Forelimb muscle (tissue), 1 donor: ENCODE measurements around the gene ARHGAP10. TPM values are rescaled to one million over a fixed set of nuclear protein-coding genes. Genes with fewer than 3 reads are reported as not detected.

ENCODE experiments used
- DNase-seq: peaks from one replicate; pipeline ENCODE4 v3.0.0-alpha.2; 2013; ENCODE audit warnings: low read depth
- polyA plus RNA-seq: library from polyadenylated mRNA; unstranded; fragments of 120-200 nt; gene quantifications from one replicate; pipeline ENCODE4 v1.2.1, GENCODE V29; 2013; ENCODE audit not compliant: insufficient read length

Gene ARHGAP10
- polyA plus RNA-seq, 1 donor, result 34.1 TPM

- no peak for DNase-seq
These were observed 216.4 kb downstream of the ARHGAP10 start for GRCh38 chr4:147948336-147948735.

GRCh38 chr4:147950261-147950660 lies 218.4 kb downstream of the ARHGAP10 start:
- no peak for DNase-seq

GRCh38 chr4:147950841-147951240 lies 219.0 kb downstream of the ARHGAP10 start:
- no peak for DNase-seq

- no peak for DNase-seq
These were observed 223.0 kb downstream of the ARHGAP10 start for GRCh38 chr4:147954850-147955249.

GRCh38 chr4:147955827-147956558 lies 224.1 kb downstream of the ARHGAP10 start:
- DNase-seq, result no peak

GRCh38 chr4:147957446-147957845 lies 225.6 kb downstream of the ARHGAP10 start:
- no peak for DNase-seq

- DNase-seq, result no peak
These were observed 226.2 kb downstream of the ARHGAP10 start for GRCh38 chr4:147958057-147958456.

- DNase-seq, result no peak
These were observed 226.7 kb downstream of the ARHGAP10 start for GRCh38 chr4:147958489-147959065.

GRCh38 chr4:147960971-147961370 lies 229.1 kb downstream of the ARHGAP10 start:
- no peak for DNase-seq

- no peak for DNase-seq
These were observed 232.0 kb downstream of the ARHGAP10 start for GRCh38 chr4:147963839-147964238.

- DNase-seq, result no peak
These were observed 232.5 kb downstream of the ARHGAP10 start for GRCh38 chr4:147964266-147964880.

- no peak for DNase-seq
These were observed 233.2 kb downstream of the ARHGAP10 start for GRCh38 chr4:147965056-147965455.

GRCh38 chr4:147965873-147966272 lies 234.0 kb downstream of the ARHGAP10 start:
- DNase-seq, result no peak

GRCh38 chr4:147968641-147969040 lies 236.8 kb downstream of the ARHGAP10 start:
- DNase-seq, result no peak

- DNase-seq, result no peak
These were observed 237.9 kb downstream of the ARHGAP10 start for GRCh38 chr4:147969573-147970385.

GRCh38 chr4:147971116-147971515 lies 239.2 kb downstream of the ARHGAP10 start:
- DNase-seq, result no peak

GRCh38 chr4:147975325-147975724 lies 243.4 kb downstream of the ARHGAP10 start:
- DNase-seq, result no peak

- DNase-seq, result no peak
These were observed 244.3 kb downstream of the ARHGAP10 start for GRCh38 chr4:147975933-147976928.

GRCh38 chr4:147980586-147980985 lies 248.7 kb downstream of the ARHGAP10 start:
- DNase-seq, result no peak

GRCh38 chr4:147981305-147981704 lies 249.4 kb downstream of the ARHGAP10 start:
- DNase-seq, result no peak
